Stimulated activated CD4-positive, alpha-beta T cell treated with anti-CD3 and anti-CD28 coated beads, Interleukin-1b, Interleukin-23, amount 100 ng/mL, for 1 hour (primary cell): ENCODE data around the gene MRGPRX1.
"Not testable (repeated sequence)": the region's sequence is repeated elsewhere in the genome, so short reads cannot be mapped to it uniquely, and the experiment has no call there.

Experiments
- DNase-seq, 2 donors: peaks; one replicate each; pipeline ENCODE4 v3.0.0-alpha.2; 2020; ENCODE audit warnings: low read depth in 2 of 2

MRGPRX1 gene

GRCh38 chr11:18939314-18939713, at the start of gene MRGPRX1:
Gene MRGPRX1 (minus strand): TSS chr11:18939414. CDS start chr11:18934784, 4,630 bp downstream.
- DNase-seq, result no peak

- no peak for DNase-seq
These were observed 48.4 kb upstream of the MRGPRX1 start for GRCh38 chr11:18987454-18988231.

- no peak for DNase-seq
These were observed 47.5 kb upstream of the MRGPRX1 start for GRCh38 chr11:18986744-18987143.

- no peak for DNase-seq
These were observed 42.7 kb upstream of the MRGPRX1 start for GRCh38 chr11:18981897-18982296.

- no peak for DNase-seq
These were observed 35.0 kb upstream of the MRGPRX1 start for GRCh38 chr11:18974192-18974591.

- no peak for DNase-seq
These were observed 33.1 kb upstream of the MRGPRX1 start for GRCh38 chr11:18972336-18972735.

GRCh38 chr11:18969720-18970119, 30.5 kb upstream of the MRGPRX1 start:
- DNase-seq, result no peak

- DNase-seq, result no peak
These were observed 19.2 kb upstream of the MRGPRX1 start for GRCh38 chr11:18958221-18958910.

- no peak for DNase-seq
These were observed 17.4 kb upstream of the MRGPRX1 start for GRCh38 chr11:18956630-18957029.

GRCh38 chr11:18936002-18936673, 3.1 kb downstream of the MRGPRX1 start:
- DNase-seq, result no peak

- no peak for DNase-seq
These were observed 4.9 kb downstream of the MRGPRX1 start for GRCh38 chr11:18934195-18934814.

- no peak for DNase-seq
These were observed 11.5 kb downstream of the MRGPRX1 start for GRCh38 chr11:18927550-18928322.

GRCh38 chr11:18925426-18925825, 13.8 kb downstream of the MRGPRX1 start:
- not testable (repeated sequence) for DNase-seq

GRCh38 chr11:18912883-18913282, 26.3 kb downstream of the MRGPRX1 start:
- DNase-seq, result no peak

GRCh38 chr11:18907391-18907790, 31.8 kb downstream of the MRGPRX1 start:
- no peak for DNase-seq

GRCh38 chr11:18900637-18901036, 38.6 kb downstream of the MRGPRX1 start:
- not testable (repeated sequence) for DNase-seq

GRCh38 chr11:18900151-18900611, 39.0 kb downstream of the MRGPRX1 start:
- not testable (repeated sequence) for DNase-seq

GRCh38 chr11:18891712-18892111, 47.5 kb downstream of the MRGPRX1 start:
- DNase-seq, result not testable (repeated sequence)

- DNase-seq, result no peak
These were observed 48.6 kb downstream of the MRGPRX1 start for GRCh38 chr11:18890615-18891014.
